IMR-90 (cell line): Measurements from ENCODE around the gene RIMKLA. TPM values are rescaled to one million over a fixed set of nuclear protein-coding genes. Genes with fewer than 3 reads are reported as not detected.

Experiments
- ATAC-seq: fragments of 200-7000 bp; cut with Tn5 transposase; 2 replicates; pipeline ENCODE4 v1.9.1; 2020; ENCODE audit warnings: low read depth, mild to moderate bottlenecking, moderate library complexity
- BruUV-seq: library from RNA; stranded (reverse); fragments of 400-500 nt; replicated peaks from 2 replicates; lab custom pipeline; 2021; lab: Mats Ljungman, UMichigan
- CTCF ChIA-PET: fragments of 300-600 bp; formaldehyde crosslinking; extraction: SDS; loops from one replicate; lab custom pipeline; 2021; ENCODE audit warnings: antibody characterized with exemption; lab: Yijun Ruan, JAX
- POLR2A ChIA-PET: fragments of 300-600 bp; sonication (Branson Sonifier 250); formaldehyde crosslinking; loops from one replicate; lab custom pipeline; 2022; ENCODE audit warnings: antibody characterized with exemption; ENCODE audit not compliant: unreplicated experiment; lab: Charles Lee
- DNase-seq: peaks from one replicate; pipeline ENCODE4 v3.0.0; 2013
- H2AFZ ChIP-seq: replicated peaks from 2 replicates; pipeline ENCODE3; 2013; ENCODE audit warnings: low read length, mild to moderate bottlenecking; ENCODE audit not compliant: poor library complexity
- H2AK5ac ChIP-seq: 2 replicates; pipeline ENCODE4 v1.6.1; 2013; ENCODE audit warnings: low read depth, low read length, inconsistent platforms
- H2AK9ac ChIP-seq: replicated peaks from 2 replicates; pipeline ENCODE3; 2013; ENCODE audit warnings: mild to moderate bottlenecking, low read depth, low read length, moderate library complexity; ENCODE audit not compliant: poor library complexity
- H2BK120ac ChIP-seq: 2 replicates; pipeline ENCODE4 v1.6.1; 2013; ENCODE audit warnings: low read depth, low read length, inconsistent platforms
- H2BK15ac ChIP-seq: 3 replicates; pipeline ENCODE4 v1.6.1; 2013; ENCODE audit warnings: low read depth, low read length, inconsistent platforms
- H2BK20ac ChIP-seq: 2 replicates; pipeline ENCODE4 v1.6.1; 2013; ENCODE audit warnings: low read depth, mild to moderate bottlenecking, inconsistent platforms, low read length, moderate library complexity
- H2BK5ac ChIP-seq: 2 replicates; pipeline ENCODE4 v1.6.1; 2013; ENCODE audit warnings: mild to moderate bottlenecking, low read depth, low read length, inconsistent platforms; ENCODE audit not compliant: poor library complexity, severe bottlenecking
- H3K14ac ChIP-seq: replicated peaks from 2 replicates; pipeline ENCODE4 v1.6.1; 2013; ENCODE audit warnings: low read depth, low read length, inconsistent platforms
- H3K18ac ChIP-seq: 2 replicates; pipeline ENCODE4 v1.6.1; 2013; ENCODE audit warnings: low read depth, low read length, control low read depth
- H3K23ac ChIP-seq: 2 replicates; pipeline ENCODE4 v1.6.1; 2013; ENCODE audit warnings: low read depth, low read length, inconsistent platforms
- H3K27ac ChIP-seq: 2 replicates; pipeline ENCODE4 v1.5.1; 2013; ENCODE audit warnings: mild to moderate bottlenecking, control low read depth, low read length; ENCODE audit not compliant: insufficient read depth
- H3K27me3 ChIP-seq: 2 replicates; pipeline ENCODE4 v1.6.1; 2013; ENCODE audit warnings: low read length; ENCODE audit not compliant: control insufficient read depth, insufficient read depth
- H3K36me3 ChIP-seq: 2 replicates; pipeline ENCODE4 v1.6.1; 2013; ENCODE audit warnings: low read length, mixed read lengths; ENCODE audit not compliant: control insufficient read depth, insufficient read depth
- H3K4ac ChIP-seq: 2 replicates; pipeline ENCODE4 v1.6.1; 2013; ENCODE audit warnings: low read depth, low read length, inconsistent platforms
- H3K4me1 ChIP-seq: 2 replicates; pipeline ENCODE4 v1.6.1; 2013; ENCODE audit warnings: low read length, mixed read lengths; ENCODE audit not compliant: control insufficient read depth, insufficient read depth
- H3K4me2 ChIP-seq: 2 replicates; pipeline ENCODE4 v1.6.1; 2013; ENCODE audit warnings: low read depth, mild to moderate bottlenecking, control low read depth, low read length, moderate library complexity
- H3K4me3 ChIP-seq: 2 replicates; pipeline ENCODE4 v1.5.1; 2013; ENCODE audit warnings: low read depth, mild to moderate bottlenecking, control low read depth, low read length, moderate library complexity; ENCODE audit not compliant: insufficient read depth
- H3K56ac ChIP-seq: 2 replicates; pipeline ENCODE4 v1.6.1; 2013; ENCODE audit warnings: low read length, inconsistent platforms; ENCODE audit not compliant: insufficient read depth; ENCODE audit errors: extremely low read depth
- H3K79me1 ChIP-seq, 2 experiments: 2 replicates each; pipeline ENCODE4 v1.6.1; 2013; ENCODE audit warnings: low read length in 2 of 2, inconsistent platforms in 1 of 2, low read depth in 1 of 2
- H3K9ac ChIP-seq: 2 replicates; pipeline ENCODE4 v1.6.1; 2013; ENCODE audit warnings: low read depth, low read length, control low read depth
- H3K9me1 ChIP-seq: 2 replicates; pipeline ENCODE4 v1.6.1; 2013; ENCODE audit warnings: low read length, inconsistent platforms; ENCODE audit not compliant: insufficient read depth
- H3K9me3 ChIP-seq: 2 replicates; pipeline ENCODE4 v1.6.1; 2013; ENCODE audit warnings: low read length; ENCODE audit not compliant: control insufficient read depth, insufficient read depth
- H4K20me1 ChIP-seq: 2 replicates; pipeline ENCODE4 v1.6.1; 2013; ENCODE audit warnings: low read length, inconsistent platforms; ENCODE audit not compliant: insufficient read depth
- H4K5ac ChIP-seq: 2 replicates; pipeline ENCODE4 v1.6.1; 2013; ENCODE audit warnings: mild to moderate bottlenecking, low read depth, low read length, control low read depth
- H4K8ac ChIP-seq, 2 experiments: 2 replicates each; pipeline ENCODE4 v1.6.1; 2013; ENCODE audit warnings: low read depth in 2 of 2, low read length in 2 of 2, control low read depth in 1 of 2, inconsistent platforms in 1 of 2
- H4K91ac ChIP-seq: 2 replicates; pipeline ENCODE4 v1.6.1; 2013; ENCODE audit warnings: low read depth, low read length, inconsistent platforms; ENCODE audit not compliant: insufficient read depth
- BHLHE40 ChIP-seq: fragments of 150-350 bp; IDR thresholded peaks from 2 replicates; pipeline ENCODE4 v1.6.1; 2016; ENCODE audit warnings: mild to moderate bottlenecking, low read depth, low read length
- CEBPB ChIP-seq: IDR thresholded peaks from 2 replicates; pipeline ENCODE4 v1.6.1; 2012; ENCODE audit warnings: low read depth, low read length, improper control_type of control experiment
- CHD1 ChIP-seq: IDR thresholded peaks from 2 replicates; pipeline ENCODE4 v1.6.1; 2012; ENCODE audit warnings: low read depth, low read length, improper control_type of control experiment
- FOS ChIP-seq: fragments of 150-350 bp; IDR thresholded peaks from 2 replicates; pipeline ENCODE4 v1.6.1; 2016; ENCODE audit warnings: low read depth, low read length
- RCOR1 ChIP-seq: IDR thresholded peaks from 2 replicates; pipeline ENCODE4 v1.6.1; 2012; ENCODE audit warnings: mild to moderate bottlenecking, low read length, improper control_type of control experiment; ENCODE audit not compliant: insufficient replicate concordance
- RFX5 ChIP-seq: IDR thresholded peaks from 2 replicates; pipeline ENCODE4 v1.8.0; 2012; ENCODE audit warnings: low read depth, mild to moderate bottlenecking, low read length, moderate library complexity
- SMC3 ChIP-seq: fragments of 150-350 bp; IDR thresholded peaks from 2 replicates; pipeline ENCODE4 v1.6.1; 2016; ENCODE audit warnings: low read depth, mild to moderate bottlenecking, antibody characterized with exemption, low read length, moderate library complexity
- WGBS, 2 experiments: methylation state at CpG; one replicate each; pipeline versions ENCODE4 v1.1.5 to v1.1.7; 2013; ENCODE audit warnings: missing lambda C conversion rate in 2 of 2; ENCODE audit not compliant: insufficient read length in 1 of 2; ENCODE audit errors: extremely low coverage in 2 of 2; 5-methylcytosine and 5-hydroxymethylcytosine counted together
- dilution Hi-C: fragments of 300-500 bp; cut with HindIII; formaldehyde crosslinking; loops from one replicate; pipeline ENCODE4 v1.14.3; 2018; ENCODE audit warnings: low sequenced_read_pairs; ENCODE audit not compliant: unreplicated experiment
- in situ Hi-C: fragments of 300-500 bp; cut with MboI; formaldehyde crosslinking; loops from 3 replicates; pipeline ENCODE4 v1.14.3; 2019; ENCODE audit warnings: low sequenced_read_pairs, inconsistent platforms, mixed read lengths
- intact Hi-C: fragments of 100-400 bp; cut with micrococcal nuclease; formaldehyde crosslinking; loops from 2 replicates; pipeline ENCODE4 v1.10.0; 2022
- polyA plus RNA-seq, 3 experiments: library from polyadenylated mRNA; depleted of rRNA; stranded (reverse); fragments of >200 nt; gene quantifications; 2 replicates each; pipeline ENCODE4 v1.2.3, GENCODE V29; 2012; ENCODE audit warnings: low replicate concordance in 1 of 3
- total RNA-seq: library from RNA; depleted of rRNA; stranded (reverse); fragments of >200 nt; gene quantifications from 2 replicates; pipeline ENCODE4 v1.2.3, GENCODE V29; 2012

The RIMKLA gene
- total and polyA plus RNA-seq, 2 of the 4 experiments (the other 2 are of a cell fraction): not detected

GRCh38 chr1:42335050-42335808 is 45.4 kb upstream of the RIMKLA start, which contains the start of gene FOXJ3 (continued):
- TF ChIP-seq SMC3 (peak; percentile 26), RCOR1 (no peak), RFX5 (no peak)

- whole genome bisulfite sequencing, 2 experiments: no CpG with 5 or more reads among the region's 9 CpGs
- peak overlapping the region; percentile 71 for H3K4me3 ChIP-seq
- H3K4ac ChIP-seq: peak overlapping the region; percentile 96
- no peak overlapping the region for H2BK20ac ChIP-seq
- ATAC-seq (no peak; the same call in 1 of the 2 replicates), DNase-seq (peak; percentile 45)
- ChIA-PET POLR2A (no interaction called here), CTCF (no interaction called here)
- H4K20me1 ChIP-seq: peaks cover 33% of the 10 kb centered on the region
- peak overlapping the region; percentile 99 for H2AFZ ChIP-seq
- peak overlapping the region; percentile 16 for H3K18ac ChIP-seq
- peak overlapping the region; percentile 36 for H4K5ac ChIP-seq
- H2BK5ac ChIP-seq: peak overlapping the region; percentile 88
- H3K4me1 ChIP-seq: no peaks in the 10 kb centered on the region
- H3K23ac ChIP-seq: peak overlapping the region; percentile 89
- peak overlapping the region; percentile 73 to 93 for H4K8ac ChIP-seq
- peak overlapping the region; percentile 90 for H3K4me2 ChIP-seq
- peaks cover 0 to 29% of the 10 kb centered on the region in 2 experiments; a peak in 2 of 4 replicates for H3K79me1 ChIP-seq
- H3K56ac ChIP-seq: peak overlapping the region; percentile 73; the same call in 1 of the 2 replicates
- dilution Hi-C loops (no loop called here), intact Hi-C loops (loop anchor here (1.0 to 10.0 kb wide), 4 partner anchors 121 to 764 kb away; partner anchors contain the start of genes C1orf50, P3H1, PPCS and ZMYND12), in situ Hi-C loops (no loop called here)
- H2BK15ac ChIP-seq: no peak overlapping the region
- no peak overlapping the region for H2BK120ac ChIP-seq
- no TSS peak for BruUV-seq
- no peaks in the 10 kb centered on the region for H3K9me1 ChIP-seq
- H3K27me3 ChIP-seq: no peaks in the 10 kb centered on the region
- H3K27ac ChIP-seq: peak overlapping the region; percentile 82
- H4K91ac ChIP-seq: 0 out of 2 replicates have a peak overlapping the region, but pooled peaks have one; percentile 76
- H3K9ac ChIP-seq: peak overlapping the region; percentile 81
- no peak overlapping the region; the same call in 1 of the 2 replicates for H2AK5ac ChIP-seq
- no peaks in the 10 kb centered on the region for H3K9me3 ChIP-seq
- peak; percentile 84 for TF ChIP-seq CEBPB
- no peak for TF ChIP-seq CHD1
- peak; percentile 25; the same call in 1 of the 2 replicates for TF ChIP-seq BHLHE40
- peak; percentile 24; the same call in 1 of the 2 replicates for TF ChIP-seq FOS
- H2AK9ac ChIP-seq: peak overlapping the region; percentile 97
- peak overlapping the region; percentile 98 for H3K14ac ChIP-seq
- H3K36me3 ChIP-seq: no peaks in the 10 kb centered on the region
These were observed 44.6 kb upstream of the RIMKLA start for GRCh38 chr1:42335809-42336518.
